ENCODE results near the gene NTRK3. TPM values are rescaled to one million over a fixed set of nuclear protein-coding genes. Genes with fewer than 3 reads are reported as not detected.
"Not testable (repeated sequence)": the region's sequence is repeated elsewhere in the genome, so short reads cannot be mapped to it uniquely, and the experiment has no call there.

Gene NTRK3
- total and polyA plus RNA-seq, 4 experiments from 2014 or later: 0.67 TPM; not detected in 3

DNA sequence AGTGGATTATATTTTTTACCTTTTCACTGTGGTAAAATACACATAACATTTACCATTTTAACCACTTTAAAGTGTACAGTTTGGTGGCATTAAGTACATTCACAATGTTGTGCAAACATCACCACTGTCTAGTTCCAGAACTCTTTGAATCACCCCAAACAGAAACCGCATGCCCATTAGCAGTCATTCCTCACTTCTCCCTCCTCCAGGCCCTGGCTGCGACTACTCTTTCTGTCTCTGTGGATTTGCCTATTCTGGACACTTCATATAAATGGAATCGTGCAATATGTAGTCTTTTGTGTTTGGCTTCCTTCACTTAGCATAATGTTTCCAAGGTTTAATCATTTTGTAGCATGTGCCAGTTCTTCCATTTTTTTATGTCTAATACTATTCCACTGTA lies 409.8 kb downstream of the NTRK3 start:
- intact Hi-C loops (cut with micrococcal nuclease): no loop called here
- CTCF ChIA-PET (ENCODE audit: partially characterized antibody): no interaction called here
- no peaks in the 10 kb centered on the region for H3K4me1 ChIP-seq (ENCODE audit: insufficient read depth, low read length)
- DNase-seq: no peak
- H3K27me3 Mint-ChIP-seq: no peaks in the 10 kb centered on the region
- POLR2A ChIA-PET (ENCODE audit: partially characterized antibody): no interaction called here
- H3K27ac Mint-ChIP-seq: no peak overlapping the region
- H3K36me3 ChIP-seq (ENCODE audit: insufficient read depth, low read length): no peaks in the 10 kb centered on the region
- no peak overlapping the region for H3K4me3 Mint-ChIP-seq
- H3K4me1 Mint-ChIP-seq: no peaks in the 10 kb centered on the region
- H3K27ac ChIP-seq (ENCODE audit: low read depth, low read length): no peak overlapping the region
- H3K4me3 ChIP-seq (ENCODE audit: low read length in 2 of 2): no peak overlapping the region
- no peaks in the 10 kb centered on the region for H3K27me3 ChIP-seq (ENCODE audit: insufficient read depth, low read length)
- peaks cover 0 to 5% (median 0%) of the 10 kb centered on the region in 8 donors for H3K9me3 Mint-ChIP-seq
- H3K9me3 ChIP-seq (ENCODE audit: control insufficient read depth in 1 of 2, low read length in 2 of 2): no peaks in the 10 kb centered on the region
- no peaks in the 10 kb centered on the region for H3K36me3 Mint-ChIP-seq

- DNase-seq: no peak
- no peak overlapping the region for H3K27ac Mint-ChIP-seq
Measured at GRCh38 chr15:87843312-87843711, 413.2 kb downstream of the NTRK3 start.

GRCh38 chr15:87841426-87841998 lies 415.0 kb downstream of the NTRK3 start:
- Mint-ChIP-seq H3K36me3 (no peaks in the 10 kb centered on the region), H3K9me3 (peaks cover 0 to 5% (median under 1%) of the 10 kb centered on the region in 8 donors), H3K27ac (no peak overlapping the region), H3K4me1 (no peaks in the 10 kb centered on the region), H3K27me3 (no peaks in the 10 kb centered on the region), H3K4me3 (no peak overlapping the region)
- Histone ChIP-seq H3K27me3 (ENCODE audit: insufficient read depth, low read length) (no peaks in the 10 kb centered on the region), H3K4me1 (ENCODE audit: insufficient read depth, low read length) (no peaks in the 10 kb centered on the region), H3K4me3 (ENCODE audit: low read length in 2 of 2) (no peak overlapping the region), H3K27ac (ENCODE audit: low read depth, low read length) (no peak overlapping the region), H3K9me3 (ENCODE audit: control insufficient read depth in 1 of 2, low read length in 2 of 2) (no peaks in the 10 kb centered on the region), H3K36me3 (ENCODE audit: insufficient read depth, low read length) (no peaks in the 10 kb centered on the region)
- ChIA-PET CTCF (ENCODE audit: partially characterized antibody) (no interaction called here), POLR2A (ENCODE audit: partially characterized antibody) (no interaction called here)
- intact Hi-C loops (cut with micrococcal nuclease): no loop called here
- no peak for DNase-seq

More at GRCh38 chr15:87843312-87843711, 413.2 kb downstream of the NTRK3 start:
- H3K27me3 Mint-ChIP-seq: no peaks in the 10 kb centered on the region
- H3K9me3 Mint-ChIP-seq: peaks cover 0 to 5% (median 0%) of the 10 kb centered on the region in 8 donors
- Histone ChIP-seq H3K36me3 (ENCODE audit: insufficient read depth, low read length) (no peaks in the 10 kb centered on the region), H3K27me3 (ENCODE audit: insufficient read depth, low read length) (no peaks in the 10 kb centered on the region), H3K4me1 (ENCODE audit: insufficient read depth, low read length) (no peaks in the 10 kb centered on the region), H3K27ac (ENCODE audit: low read depth, low read length) (no peak overlapping the region), H3K9me3 (ENCODE audit: control insufficient read depth in 1 of 2, low read length in 2 of 2) (no peaks in the 10 kb centered on the region), H3K4me3 (ENCODE audit: low read length in 2 of 2) (no peak overlapping the region)
- H3K36me3 Mint-ChIP-seq: no peaks in the 10 kb centered on the region
- POLR2A ChIA-PET (ENCODE audit: partially characterized antibody): no interaction called here
- intact Hi-C loops (cut with micrococcal nuclease): no loop called here
- H3K4me1 Mint-ChIP-seq: no peaks in the 10 kb centered on the region
- no peak overlapping the region for H3K4me3 Mint-ChIP-seq
- CTCF ChIA-PET (ENCODE audit: partially characterized antibody): no interaction called here

DNA sequence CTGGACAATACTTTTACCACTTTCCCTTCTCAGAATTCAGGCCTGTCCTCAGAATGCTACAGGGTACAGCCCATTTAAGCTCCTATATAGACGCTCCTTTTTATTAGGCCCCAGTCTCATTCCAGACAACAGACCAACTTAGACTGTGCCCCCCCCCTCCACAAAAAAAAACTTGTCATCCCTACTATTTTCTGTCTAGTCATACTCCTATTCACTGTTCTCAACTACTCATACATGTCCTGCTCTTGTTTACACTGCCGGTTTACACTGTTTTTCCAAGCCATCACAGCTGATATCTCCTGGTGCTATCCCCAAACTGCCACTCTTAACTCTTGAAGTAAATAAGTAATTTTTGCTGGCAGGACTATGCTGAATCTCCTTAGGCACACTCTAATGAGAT lies 420.7 kb downstream of the NTRK3 start:
- H3K4me3 Mint-ChIP-seq; H3K36me3 Mint-ChIP-seq; H3K4me3 ChIP-seq (ENCODE audit: low read length in 2 of 2); H3K9me3 Mint-ChIP-seq; intact Hi-C loops (cut with micrococcal nuclease); H3K27me3 ChIP-seq (ENCODE audit: insufficient read depth, low read length); H3K27ac ChIP-seq (ENCODE audit: low read depth, low read length); H3K27me3 Mint-ChIP-seq; H3K36me3 ChIP-seq (ENCODE audit: insufficient read depth, low read length); CTCF ChIA-PET (ENCODE audit: partially characterized antibody); H3K27ac Mint-ChIP-seq; DNase-seq; H3K9me3 ChIP-seq (ENCODE audit: control insufficient read depth in 1 of 2, low read length in 2 of 2); POLR2A ChIA-PET (ENCODE audit: partially characterized antibody); H3K4me1 ChIP-seq (ENCODE audit: insufficient read depth, low read length); H3K4me1 Mint-ChIP-seq: not testable (repeated sequence)

GRCh38 chr15:87833333-87833732 lies 423.2 kb downstream of the NTRK3 start:
- H3K4me3 Mint-ChIP-seq; CTCF ChIA-PET (ENCODE audit: partially characterized antibody); H3K36me3 Mint-ChIP-seq; POLR2A ChIA-PET (ENCODE audit: partially characterized antibody); H3K27me3 Mint-ChIP-seq; H3K27me3 ChIP-seq (ENCODE audit: insufficient read depth, low read length); H3K4me3 ChIP-seq (ENCODE audit: low read length in 2 of 2); H3K27ac Mint-ChIP-seq; intact Hi-C loops (cut with micrococcal nuclease); H3K4me1 Mint-ChIP-seq; H3K27ac ChIP-seq (ENCODE audit: low read depth, low read length); H3K4me1 ChIP-seq (ENCODE audit: insufficient read depth, low read length); H3K9me3 ChIP-seq (ENCODE audit: control insufficient read depth in 1 of 2, low read length in 2 of 2); H3K36me3 ChIP-seq (ENCODE audit: insufficient read depth, low read length); DNase-seq; H3K9me3 Mint-ChIP-seq: not testable (repeated sequence)

GRCh38 chr15:87829332-87830050 lies 427.0 kb downstream of the NTRK3 start:
- DNase-seq: no peak
- POLR2A ChIA-PET (ENCODE audit: partially characterized antibody): no interaction called here

GRCh38 chr15:87828608-87829007 lies 427.9 kb downstream of the NTRK3 start:
- Histone ChIP-seq H3K4me1 (ENCODE audit: insufficient read depth, low read length) (no peaks in the 10 kb centered on the region), H3K27me3 (ENCODE audit: insufficient read depth, low read length) (no peaks in the 10 kb centered on the region), H3K9me3 (ENCODE audit: control insufficient read depth in 1 of 2, low read length in 2 of 2) (no peaks in the 10 kb centered on the region), H3K36me3 (ENCODE audit: insufficient read depth, low read length) (no peaks in the 10 kb centered on the region), H3K27ac (ENCODE audit: low read depth, low read length) (no peak overlapping the region), H3K4me3 (ENCODE audit: low read length in 2 of 2) (no peak overlapping the region)
- no peak overlapping the region for H3K27ac Mint-ChIP-seq
- ChIA-PET POLR2A (ENCODE audit: partially characterized antibody) (no interaction called here), CTCF (ENCODE audit: partially characterized antibody) (no interaction called here)
- no peak overlapping the region for H3K4me3 Mint-ChIP-seq
- no peaks in the 10 kb centered on the region for H3K4me1 Mint-ChIP-seq
- peaks cover 0 to 3% (median 0%) of the 10 kb centered on the region in 8 donors for H3K9me3 Mint-ChIP-seq
- no peaks in the 10 kb centered on the region for H3K36me3 Mint-ChIP-seq
- intact Hi-C loops (cut with micrococcal nuclease): no loop called here
- no peak for DNase-seq
- peaks cover 6 to 13% of the 10 kb centered on the region in 2 donors for H3K27me3 Mint-ChIP-seq

More at GRCh38 chr15:87829332-87830050, 427.0 kb downstream of the NTRK3 start:
- H3K36me3 Mint-ChIP-seq: no peaks in the 10 kb centered on the region
- H3K27ac Mint-ChIP-seq: no peak overlapping the region
- no peaks in the 10 kb centered on the region for H3K4me1 Mint-ChIP-seq
- H3K4me3 Mint-ChIP-seq: no peak overlapping the region
- CTCF ChIA-PET (ENCODE audit: partially characterized antibody): no interaction called here
- no peaks in the 10 kb centered on the region for H3K27me3 ChIP-seq (ENCODE audit: insufficient read depth, low read length)
- H3K9me3 Mint-ChIP-seq: peaks cover 0 to 4% (median 2%) of the 10 kb centered on the region in 8 donors
- H3K27me3 Mint-ChIP-seq: peaks cover 8 to 12% of the 10 kb centered on the region in 2 donors
- no peaks in the 10 kb centered on the region for H3K9me3 ChIP-seq (ENCODE audit: control insufficient read depth in 1 of 2, low read length in 2 of 2)
- H3K36me3 ChIP-seq (ENCODE audit: insufficient read depth, low read length): no peaks in the 10 kb centered on the region
- no peak overlapping the region for H3K27ac ChIP-seq (ENCODE audit: low read depth, low read length)
- intact Hi-C loops (cut with micrococcal nuclease): no loop called here
- H3K4me1 ChIP-seq (ENCODE audit: insufficient read depth, low read length): no peaks in the 10 kb centered on the region
- no peak overlapping the region for H3K4me3 ChIP-seq (ENCODE audit: low read length in 2 of 2)

All from CD4-positive, alpha-beta memory T cell (primary cell).